LHCN-M2 (cell line): ENCODE results near the gene LPCAT2. TPM values are rescaled to one million over a fixed set of nuclear protein-coding genes. Genes with fewer than 3 reads are reported as not detected.

Experiments
- DNase-seq: peaks from one replicate; pipeline ENCODE4 v3.0.0-alpha.2; 2012; ENCODE audit warnings: low read depth
- total RNA-seq: library from RNA; depleted of rRNA; stranded (reverse); fragments of >200 nt; gene quantifications from 2 replicates; pipeline ENCODE4 v1.2.3, GENCODE V29; 2014

LPCAT2 gene
- total RNA-seq, 1 experiment from 2014 or later = 6.8 TPM

GRCh38 chr16:55502801-55503366 lies 6.0 kb upstream of the LPCAT2 start:
- peak; percentile 96 for DNase-seq

DNA sequence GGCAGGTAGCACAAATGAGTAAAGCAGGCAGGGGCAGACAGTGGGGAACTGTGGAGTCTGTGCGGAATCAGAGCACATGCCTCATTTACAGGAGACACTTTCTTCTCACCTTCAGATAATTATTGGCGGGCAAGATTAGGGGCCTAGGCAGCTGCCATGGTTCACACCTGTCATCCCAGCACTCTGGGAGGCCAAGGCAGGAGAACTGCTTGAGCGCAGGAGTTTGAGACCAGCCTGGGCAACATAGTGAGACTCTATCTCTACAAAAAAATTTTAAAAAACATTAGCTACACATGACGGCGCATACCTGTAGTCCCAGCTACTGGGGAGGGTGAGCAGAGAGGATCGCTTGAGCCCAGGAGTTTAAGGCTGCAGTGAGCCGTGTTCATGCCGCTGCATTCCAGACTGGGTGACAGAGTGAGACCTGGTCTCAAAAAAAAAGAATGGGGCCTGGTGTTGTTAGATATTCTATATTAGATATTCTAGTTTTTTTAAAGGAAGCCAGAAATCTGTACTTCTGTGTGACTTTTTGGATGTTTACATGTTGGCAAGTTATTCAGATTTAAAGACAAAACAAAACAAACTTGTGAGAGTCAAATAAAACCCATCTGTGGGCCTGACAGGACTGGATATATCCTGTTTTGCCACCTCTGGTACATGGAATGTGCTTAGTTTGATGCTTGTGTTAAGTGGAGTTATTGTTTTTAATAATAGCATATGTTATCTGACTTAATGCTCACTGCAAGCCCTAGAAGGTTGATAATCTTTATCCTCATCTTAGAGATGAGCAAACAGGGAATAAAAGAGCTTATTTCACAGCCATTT lies 4.9 kb upstream of the LPCAT2 start:
- no peak for DNase-seq

GRCh38 chr16:55505333-55506015 lies 3.4 kb upstream of the LPCAT2 start:
- DNase-seq = no peak

DNA sequence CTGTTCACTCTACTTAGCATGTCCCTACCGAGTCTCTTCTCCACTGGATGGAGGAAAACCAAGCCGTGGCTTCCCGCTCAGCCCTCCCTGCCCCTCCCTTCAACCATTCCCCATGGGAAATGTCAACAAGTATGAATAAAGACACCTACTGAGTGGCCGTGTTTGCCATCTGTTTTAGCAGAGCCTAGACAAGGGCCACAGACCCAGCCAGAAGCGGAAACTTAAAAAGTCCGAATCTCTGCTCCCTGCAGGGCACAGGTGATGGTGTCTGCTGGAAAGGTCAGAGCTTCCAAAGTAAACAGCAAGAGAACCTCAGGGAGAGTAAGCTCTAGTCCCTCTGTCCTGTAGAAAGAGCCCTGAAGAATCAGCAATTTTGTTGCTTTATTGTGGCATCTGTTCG lies 2.8 kb upstream of the LPCAT2 start:
- DNase-seq = no peak

DNA sequence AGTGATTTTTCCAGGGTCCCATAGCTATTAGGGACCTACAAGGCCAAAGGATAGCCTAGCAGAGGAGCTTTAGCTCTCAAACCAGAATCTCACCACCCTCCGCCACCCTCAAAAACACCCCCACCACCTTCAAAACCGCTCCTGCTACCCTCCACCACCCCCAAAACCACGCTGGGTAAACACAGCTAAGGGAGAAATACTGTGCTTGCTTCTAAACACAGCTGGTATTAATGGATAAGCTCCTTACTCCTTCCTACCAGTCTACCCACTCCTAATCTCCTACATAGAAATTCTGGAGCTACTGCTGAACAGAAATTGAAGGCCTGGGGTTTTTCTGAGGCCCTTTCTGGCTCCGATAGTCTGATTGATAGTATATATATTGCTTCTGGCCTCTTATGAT lies 2.2 kb upstream of the LPCAT2 start:
- DNase-seq = no peak

DNA sequence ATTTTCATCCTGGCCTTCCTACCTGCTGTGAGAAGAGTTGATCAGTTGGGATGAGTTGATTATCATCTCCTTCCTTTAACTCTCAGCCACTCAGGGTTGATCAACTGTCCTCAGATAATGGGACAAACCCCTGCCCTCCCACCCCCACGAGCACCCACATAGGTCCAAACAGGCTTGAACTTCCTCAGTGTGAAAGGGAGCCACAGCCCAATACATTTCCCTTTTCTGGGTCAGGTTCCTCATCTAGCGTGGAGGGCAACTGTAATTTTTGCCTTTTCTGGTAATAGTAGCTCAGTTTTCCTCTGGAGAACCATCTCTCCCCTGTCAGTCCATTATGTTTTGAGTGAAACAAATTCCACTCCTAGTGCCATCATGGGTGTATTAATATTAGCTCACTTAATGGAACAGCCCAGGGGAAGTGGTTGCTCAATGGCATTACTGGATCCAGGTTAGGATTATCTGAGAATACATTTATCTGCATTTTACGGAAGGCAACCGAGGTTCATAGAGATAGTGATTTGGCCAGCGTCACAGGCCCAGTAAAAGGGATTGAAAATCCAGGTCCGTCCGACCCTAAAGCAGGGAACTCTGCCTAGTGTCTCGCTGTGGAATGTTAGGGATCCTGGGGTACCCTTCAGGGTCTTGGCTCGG lies 476 bp upstream of the LPCAT2 start:
- DNase-seq = no peak

GRCh38 chr16:55510185-55510805 lies 1.4 kb downstream of the LPCAT2 start:
- no peak for DNase-seq

DNA sequence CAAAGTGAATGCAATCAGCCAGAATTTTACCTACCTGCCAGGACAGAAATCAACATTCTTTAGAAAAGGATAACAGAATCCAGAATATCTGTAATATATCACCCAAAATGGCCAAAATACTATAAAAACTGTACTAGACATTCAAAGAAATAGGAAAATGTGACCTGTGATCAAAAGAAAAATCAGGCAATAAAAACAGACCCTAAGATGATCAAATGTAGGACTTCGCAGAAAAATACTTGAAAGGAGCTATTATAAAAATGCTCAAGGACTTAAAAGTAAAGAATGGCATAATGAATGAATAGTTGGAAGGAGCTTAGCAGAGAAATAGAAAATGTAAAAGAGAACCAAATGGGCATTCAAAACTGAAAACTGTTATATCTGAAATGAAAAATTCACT lies 4.1 kb downstream of the LPCAT2 start:
- DNase-seq = no peak

GRCh38 chr16:55513616-55514015 lies 4.7 kb downstream of the LPCAT2 start:
- no peak for DNase-seq

- DNase-seq = no peak
Observed at GRCh38 chr16:55515111-55515510, 6.2 kb downstream of the LPCAT2 start.

- no peak for DNase-seq
Observed at GRCh38 chr16:55521792-55522191, 12.9 kb downstream of the LPCAT2 start.

- DNase-seq = no peak
Observed at GRCh38 chr16:55526441-55526840, 17.6 kb downstream of the LPCAT2 start.

DNA sequence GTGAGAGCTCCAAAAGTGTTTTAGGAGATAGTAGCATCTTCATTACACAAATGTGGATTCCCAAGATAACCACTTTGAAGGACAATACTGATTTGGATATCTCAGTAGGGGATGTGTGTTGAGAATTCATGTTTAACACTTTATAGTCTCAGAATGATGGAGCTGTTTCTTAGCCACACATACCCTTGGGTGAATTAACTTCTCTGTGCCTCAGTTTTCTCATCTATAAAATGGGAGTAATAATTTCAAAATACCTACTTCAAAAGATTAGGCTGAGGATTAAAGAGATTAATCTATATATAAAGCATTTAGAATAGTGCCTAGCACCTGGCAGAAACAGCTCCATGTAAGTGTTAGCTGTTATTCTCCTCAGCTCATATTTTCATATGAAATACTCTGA lies 19.0 kb downstream of the LPCAT2 start:
- no peak for DNase-seq

DNA sequence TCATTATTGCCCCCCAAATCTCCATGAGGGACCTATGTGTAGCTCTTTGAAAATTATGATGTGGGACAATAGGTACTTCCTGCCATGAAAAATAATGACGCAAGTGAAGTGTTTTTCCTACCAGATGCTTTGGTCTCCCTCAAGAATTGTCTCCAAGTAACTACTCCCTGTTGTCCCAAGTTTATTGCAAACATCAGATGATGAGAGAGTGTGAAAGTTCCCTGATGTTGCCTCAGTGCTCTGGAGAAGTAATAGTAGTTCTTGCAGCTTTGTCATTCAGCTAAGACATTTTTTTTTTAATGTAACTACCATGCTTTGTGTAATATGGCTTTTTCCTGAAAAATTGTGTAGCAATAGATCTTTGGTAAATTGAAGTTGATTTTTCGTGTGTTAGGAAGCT lies 20.1 kb downstream of the LPCAT2 start:
- no peak for DNase-seq

DNA sequence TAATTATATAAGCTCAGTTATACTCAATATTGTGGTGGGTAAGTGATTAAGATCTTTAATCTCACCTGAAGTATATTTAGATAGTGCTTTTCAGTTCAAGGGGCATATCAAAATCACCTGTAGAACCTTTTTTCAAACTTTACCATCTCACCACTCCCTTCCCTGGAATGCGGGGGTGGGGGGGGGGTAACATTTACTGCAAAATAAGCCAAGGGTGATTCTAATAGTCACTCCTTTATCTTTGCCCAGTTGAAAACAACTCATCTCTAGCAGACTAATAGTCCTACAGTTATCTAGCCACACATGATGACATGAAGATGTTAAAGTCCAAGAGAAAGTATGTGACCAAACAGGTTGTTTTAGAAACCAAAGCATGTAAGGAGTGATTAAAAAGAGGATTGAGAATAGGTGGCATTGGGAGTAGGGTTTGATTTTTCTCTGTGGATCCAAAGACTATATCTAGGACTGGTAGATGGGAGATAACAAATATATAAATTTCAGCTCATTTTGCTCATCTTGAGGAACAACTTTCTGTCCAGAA lies 21.5 kb downstream of the LPCAT2 start:
- DNase-seq = no peak

- DNase-seq = no peak
Observed at GRCh38 chr16:55532227-55532626, 23.4 kb downstream of the LPCAT2 start.

- no peak for DNase-seq
Observed at GRCh38 chr16:55534756-55535155, 25.9 kb downstream of the LPCAT2 start.

DNA sequence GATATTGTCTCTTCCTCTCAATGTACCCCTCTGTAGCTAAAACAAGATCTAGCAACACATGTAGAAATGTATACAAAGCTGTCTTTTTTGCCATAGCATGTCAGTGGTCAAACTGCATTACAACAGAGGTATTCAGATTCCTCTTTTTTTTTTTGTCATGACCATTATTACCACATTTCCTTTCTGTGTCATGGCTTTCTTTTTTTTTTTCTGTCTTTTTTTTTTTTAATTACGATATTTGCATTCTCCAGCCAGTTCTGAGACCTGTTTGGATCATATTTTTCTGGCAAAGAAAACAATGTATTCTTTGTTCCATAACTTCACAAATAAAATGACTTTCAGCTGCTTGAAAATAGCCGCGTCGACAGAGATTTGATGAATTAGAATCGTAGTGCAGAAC lies 30.2 kb downstream of the LPCAT2 start:
- no peak for DNase-seq

DNA sequence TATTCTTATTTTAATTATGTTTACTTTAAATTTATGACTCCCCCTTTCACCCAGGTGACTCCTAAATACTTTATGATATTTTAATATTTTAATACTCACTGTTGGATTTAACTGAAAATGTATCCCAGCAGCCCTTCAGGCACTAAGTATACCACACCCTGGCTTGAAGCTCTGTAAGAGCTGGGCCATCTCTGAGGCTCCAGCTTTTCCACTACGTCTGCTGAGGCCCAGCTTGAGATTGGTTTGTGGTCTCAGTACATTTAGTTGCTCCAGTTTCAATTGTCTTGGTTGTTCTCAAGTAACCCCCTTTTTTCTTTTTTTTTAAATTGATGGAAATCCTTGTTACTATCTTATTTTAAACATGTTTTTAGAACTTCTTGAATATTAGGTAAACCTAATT lies 30.6 kb downstream of the LPCAT2 start:
- DNase-seq = no peak

DNA sequence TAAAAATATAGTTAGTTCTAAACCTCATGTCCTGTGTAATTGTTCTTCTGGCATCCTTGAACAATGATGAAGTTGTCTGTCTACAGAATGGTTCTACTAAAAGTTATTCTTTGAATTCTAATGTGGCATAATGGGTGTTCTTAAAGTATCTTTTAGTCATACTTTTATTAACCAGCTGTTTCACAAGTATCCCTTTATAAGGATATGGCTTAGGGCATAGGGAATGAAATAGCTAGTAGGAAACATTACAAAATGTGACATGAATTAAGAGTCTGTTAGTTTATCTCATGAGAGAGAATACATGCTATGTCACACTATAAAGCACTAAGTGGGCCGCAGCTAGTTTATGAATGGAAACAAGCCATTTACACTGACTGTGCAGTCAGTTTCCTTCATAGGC lies 31.3 kb downstream of the LPCAT2 start:
- DNase-seq = no peak

DNA sequence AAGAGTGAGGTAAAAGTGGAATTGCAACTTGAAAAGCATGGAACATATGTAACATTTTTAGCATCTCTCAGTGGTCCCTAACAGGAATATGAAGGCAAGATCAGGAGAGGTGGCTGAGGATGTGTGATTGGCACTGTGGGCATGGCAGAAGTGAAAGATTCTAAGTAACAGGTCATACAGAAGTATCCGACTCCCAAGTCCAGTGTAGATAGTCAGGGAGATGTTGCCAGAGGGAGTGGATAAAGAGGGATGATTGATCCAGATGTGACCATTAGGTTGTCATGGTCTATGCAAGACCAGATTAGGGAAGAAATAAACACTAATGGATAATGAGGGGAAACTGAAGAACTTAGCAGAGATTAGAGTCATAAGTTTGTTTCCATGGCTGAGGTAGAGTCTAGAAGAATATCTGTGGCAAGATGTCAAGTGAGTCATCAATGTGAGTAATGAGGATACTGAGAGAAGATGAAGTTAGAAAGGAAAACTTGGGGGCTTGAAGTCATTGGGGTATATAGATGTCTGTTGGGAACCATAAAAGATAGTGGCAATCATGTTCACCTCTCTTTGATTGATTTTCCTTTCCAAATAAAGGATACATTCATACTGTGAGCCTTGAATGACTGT lies 33.7 kb downstream of the LPCAT2 start:
- DNase-seq = peak; percentile 71
